WTC11 (cell line): ENCODE measurements around the gene FREY1. TPM values are rescaled to one million over a fixed set of nuclear protein-coding genes. Genes with fewer than 3 reads are reported as not detected.

Experiments
- AFF4 ChIP-seq: sonication (generic); formaldehyde crosslinking; IDR thresholded peaks from 2 replicates; pipeline ENCODE4 v1.8.1; 2023; ENCODE audit warnings: mild to moderate bottlenecking, missing genetic modification reagents, borderline replicate concordance
- ARID4B ChIP-seq: sonication (generic); formaldehyde crosslinking; IDR thresholded peaks from 2 replicates; pipeline ENCODE4 v1.8.0; 2023; ENCODE audit warnings: missing genetic modification reagents, mild to moderate bottlenecking, borderline replicate concordance
- ESRRA ChIP-seq: sonication (generic); formaldehyde crosslinking; IDR thresholded peaks from 2 replicates; pipeline ENCODE4 v1.8.1; 2022; ENCODE audit warnings: mild to moderate bottlenecking, missing genetic modification reagents, borderline replicate concordance
- FOXP4 ChIP-seq: sonication (generic); formaldehyde crosslinking; IDR thresholded peaks from 2 replicates; pipeline ENCODE4 v1.8.0; 2022; ENCODE audit warnings: mild to moderate bottlenecking, missing genetic modification reagents
- HMGXB4 ChIP-seq: sonication (generic); formaldehyde crosslinking; IDR thresholded peaks from 2 replicates; pipeline ENCODE4 v1.8.1; 2023; ENCODE audit warnings: mild to moderate bottlenecking, moderate library complexity, missing genetic modification reagents
- IRF1 ChIP-seq: sonication (generic); formaldehyde crosslinking; IDR thresholded peaks from 2 replicates; pipeline ENCODE4 v1.8.0; 2023; ENCODE audit warnings: missing genetic modification reagents
- PRRX2 ChIP-seq: fragments of 250-450 bp; sonication (Bioruptor Pico); IDR thresholded peaks from 2 replicates; pipeline ENCODE4 v1.8.0; 2021; ENCODE audit warnings: mild to moderate bottlenecking
- SP1 ChIP-seq: sonication (generic); formaldehyde crosslinking; conservative IDR thresholded peaks from 2 replicates; pipeline ENCODE4 v1.8.1; 2022; ENCODE audit warnings: missing genetic modification reagents
- TEAD1 ChIP-seq: sonication (generic); formaldehyde crosslinking; IDR thresholded peaks from 2 replicates; pipeline ENCODE4 v1.8.0; 2022; ENCODE audit warnings: mild to moderate bottlenecking, missing genetic modification reagents
- TP53 ChIP-seq: sonication (generic); formaldehyde crosslinking; IDR thresholded peaks from 2 replicates; pipeline ENCODE4 v1.8.1; 2023; ENCODE audit warnings: mild to moderate bottlenecking, missing genetic modification reagents
- ZBTB43 ChIP-seq: sonication (generic); formaldehyde crosslinking; IDR thresholded peaks from 2 replicates; pipeline ENCODE4 v1.8.1; 2023; ENCODE audit warnings: mild to moderate bottlenecking, missing genetic modification reagents
- ZNF281 ChIP-seq: sonication (generic); formaldehyde crosslinking; IDR thresholded peaks from 2 replicates; pipeline ENCODE4 v1.8.0; 2023; ENCODE audit warnings: mild to moderate bottlenecking, missing genetic modification reagents
- ZNF416 ChIP-seq: fragments of 250-450 bp; sonication (Bioruptor Pico); IDR thresholded peaks from 2 replicates; pipeline ENCODE4 v1.9.0; 2021; ENCODE audit warnings: mild to moderate bottlenecking, inconsistent platforms
- total RNA-seq: library from RNA; stranded (reverse); gene quantifications from 3 replicates; pipeline ENCODE4 v1.2.3, GENCODE V29; 2021

FREY1 gene
- total RNA-seq, 1 experiment from 2014 or later = 2.1 TPM

GRCh38 chr11:45921561-45922424 is 14.7 kb upstream of the FREY1 start (continued):
- no peak for TF ChIP-seq ARID4B
- TF ChIP-seq SP1 (CRISPR knock-in tag) = peak; percentile 93; the same call in 1 of the 2 replicates
- TF ChIP-seq ZBTB43 (CRISPR knock-in tag) = no peak
- TF ChIP-seq TP53 (CRISPR knock-in tag) = peak; percentile 62
- TF ChIP-seq PRRX2 (CRISPR knock-in tag) = no peak
- peak; percentile 82; the same call in 1 of the 2 replicates for TF ChIP-seq TEAD1
- TF ChIP-seq HMGXB4 = no peak; the same call in 1 of the 2 replicates
- TF ChIP-seq FOXP4 (CRISPR knock-in tag) = peak; percentile 60
- TF ChIP-seq IRF1 (CRISPR knock-in tag) = no peak
- no peak for TF ChIP-seq ZNF416 (CRISPR knock-in tag)
- TF ChIP-seq ESRRA (CRISPR knock-in tag) = no peak
- TF ChIP-seq AFF4 (CRISPR knock-in tag) = 0 out of 2 replicates have a peak, but pooled peaks have one; percentile 20
- peak; percentile 85; the same call in 1 of the 2 replicates for TF ChIP-seq ZNF281 (CRISPR knock-in tag)
- TF ChIP-seq, all 79 proteins: peak for 18
